Left lung (tissue), 10 donors: ENCODE results near the gene C1QL4. TPM values are rescaled to one million over a fixed set of nuclear protein-coding genes. Genes with fewer than 3 reads are reported as not detected.

Experiments
- ATAC-seq: fragments of 200-7000 bp; cut with Tn5 transposase; one replicate; pipeline ENCODE4 v1.9.1; 2020; ENCODE audit warnings: moderate library complexity
- DNase-seq, 4 donors: peaks; one replicate each; pipeline ENCODE4 v3.0.0-alpha.2; 2013 to 2020
- H3K27ac ChIP-seq, 2 donors: fragments of 200-600 bp; sonication (generic) in 1 of 2; one replicate each; pipeline versions ENCODE4 v1.5.0 to v1.8.0; 2020 to 2021
- H3K27me3 ChIP-seq, 2 donors: fragments of 200-600 bp; sonication (generic) in 1 of 2; one replicate each; pipeline versions ENCODE4 v1.5.0 to v1.8.0; 2020 to 2021
- H3K36me3 ChIP-seq, 2 donors: fragments of 200-600 bp; sonication (generic) in 1 of 2; one replicate each; pipeline versions ENCODE4 v1.5.0 to v1.8.0; 2020 to 2021
- H3K4me1 ChIP-seq, 2 donors: fragments of 200-600 bp; one replicate each; pipeline ENCODE4 v1.8.0; 2021
- H3K4me3 ChIP-seq, 2 donors: fragments of 200-600 bp; sonication (generic) in 1 of 2; one replicate each; pipeline versions ENCODE4 v1.5.0 to v1.8.0; 2020 to 2021; ENCODE audit warnings: mild to moderate bottlenecking in 1 of 2
- H3K9me3 ChIP-seq, 2 donors: fragments of 200-600 bp; sonication (generic) in 1 of 2; one replicate each; pipeline versions ENCODE4 v1.5.0 to v1.8.0; 2020 to 2021
- intact Hi-C, 2 donors: fragments of 100-400 bp; cut with DNase I; formaldehyde crosslinking; loops; one replicate each; pipeline versions ENCODE4 v1.11.2 to v1.14.2; 2022
- polyA plus RNA-seq, 6 donors: library from polyadenylated mRNA; unstranded; fragments of 120-200 nt; gene quantifications; one replicate each; pipeline ENCODE4 v1.2.1, GENCODE V29; 2013; ENCODE audit not compliant: insufficient read length in 6 of 6
- total RNA-seq, 2 donors: library from RNA; stranded (reverse); fragmentation: NEBNext Ultra II Directional; extraction: Animal tissue kit (Norgen Biotek cat#: 25700); gene quantifications; one replicate each; pipeline ENCODE4 v1.2.1, GENCODE V29; 2021
- TF ChIP-seq, protein P1 (sequence below), 2 donors: fragments of 200-600 bp; sonication (generic) in 1 of 2; IDR thresholded peaks; one replicate each; pipeline versions ENCODE4 v1.5.0 to v1.8.0; 2021; ENCODE audit warnings: antibody characterized with exemption in 2 of 2
- donor health status: DM: no; HTN: yes; CAD: no.
- donor health status: DM: no; HTN: no; CAD: no.

The C1QL4 gene
- total and polyA plus RNA-seq, 8 donors, result 0.07 TPM; not detected in 7

DNA sequence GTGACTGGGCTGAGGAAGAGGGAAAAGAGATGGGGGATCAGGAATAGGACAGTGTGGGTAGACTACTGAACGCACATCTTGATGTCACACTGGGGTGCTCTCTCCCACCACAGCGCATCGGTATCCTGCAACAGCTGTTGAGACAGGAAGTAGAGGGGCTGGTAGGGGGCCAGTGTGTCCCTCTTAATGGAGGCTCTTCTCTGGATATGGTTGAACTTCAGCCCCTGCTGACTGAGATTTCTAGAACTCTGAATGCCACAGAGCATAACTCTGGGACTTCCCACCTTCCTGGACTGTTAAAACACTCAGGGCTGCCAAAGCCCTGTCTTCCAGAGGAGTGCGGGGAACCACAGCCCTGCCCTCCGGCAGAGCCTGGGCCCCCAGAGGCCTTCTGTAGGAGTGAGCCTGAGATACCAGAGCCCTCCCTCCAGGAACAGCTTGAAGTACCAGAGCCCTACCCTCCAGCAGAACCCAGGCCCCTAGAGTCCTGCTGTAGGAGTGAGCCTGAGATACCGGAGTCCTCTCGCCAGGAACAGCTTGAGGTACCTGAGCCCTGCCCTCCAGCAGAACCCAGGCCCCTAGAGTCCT, 6.9 kb downstream of the C1QL4 start:
- peaks cover 0 to 13% of the 10 kb centered on the region in 2 donors for H3K36me3 ChIP-seq
- no peak overlapping the region for H3K27ac ChIP-seq
- no peaks in the 10 kb centered on the region for H3K9me3 ChIP-seq
- TF ChIP-seq, protein P1, sequence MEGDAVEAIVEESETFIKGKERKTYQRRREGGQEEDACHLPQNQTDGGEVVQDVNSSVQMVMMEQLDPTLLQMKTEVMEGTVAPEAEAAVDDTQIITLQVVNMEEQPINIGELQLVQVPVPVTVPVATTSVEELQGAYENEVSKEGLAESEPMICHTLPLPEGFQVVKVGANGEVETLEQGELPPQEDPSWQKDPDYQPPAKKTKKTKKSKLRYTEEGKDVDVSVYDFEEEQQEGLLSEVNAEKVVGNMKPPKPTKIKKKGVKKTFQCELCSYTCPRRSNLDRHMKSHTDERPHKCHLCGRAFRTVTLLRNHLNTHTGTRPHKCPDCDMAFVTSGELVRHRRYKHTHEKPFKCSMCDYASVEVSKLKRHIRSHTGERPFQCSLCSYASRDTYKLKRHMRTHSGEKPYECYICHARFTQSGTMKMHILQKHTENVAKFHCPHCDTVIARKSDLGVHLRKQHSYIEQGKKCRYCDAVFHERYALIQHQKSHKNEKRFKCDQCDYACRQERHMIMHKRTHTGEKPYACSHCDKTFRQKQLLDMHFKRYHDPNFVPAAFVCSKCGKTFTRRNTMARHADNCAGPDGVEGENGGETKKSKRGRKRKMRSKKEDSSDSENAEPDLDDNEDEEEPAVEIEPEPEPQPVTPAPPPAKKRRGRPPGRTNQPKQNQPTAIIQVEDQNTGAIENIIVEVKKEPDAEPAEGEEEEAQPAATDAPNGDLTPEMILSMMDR (IDR thresholded peaks at IDR 0.05), result no peak
- ATAC-seq (no peak), DNase-seq (no peak)
- intact Hi-C loops, result no loop called here
- no peak overlapping the region for H3K4me3 ChIP-seq
- H3K4me1 ChIP-seq, result peaks cover 7 to 15% of the 10 kb centered on the region in 2 donors
- peaks cover 23 to 40% of the 10 kb centered on the region in 2 donors for H3K27me3 ChIP-seq

DNA sequence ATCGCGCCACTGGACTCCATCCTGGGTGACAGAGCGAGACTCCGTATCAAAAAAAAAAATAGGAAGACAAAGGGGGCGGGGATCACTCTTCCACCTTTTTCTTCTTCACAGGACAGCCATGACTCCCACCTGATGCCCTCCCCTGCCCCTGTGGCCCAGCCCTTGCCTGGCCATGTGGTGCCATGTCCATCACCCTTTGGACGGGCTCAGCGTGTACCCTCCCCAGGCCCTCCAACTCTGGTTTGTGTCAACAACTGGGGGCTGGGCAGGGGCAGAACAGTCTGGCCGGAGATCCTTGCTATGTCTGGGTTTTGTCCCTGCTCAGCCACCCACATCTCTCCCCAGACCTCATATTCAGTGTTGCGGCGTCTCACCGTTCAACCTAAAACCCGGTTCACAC, 8.2 kb downstream of the C1QL4 start:
- H3K9me3 ChIP-seq, result no peaks in the 10 kb centered on the region
- H3K36me3 ChIP-seq, result peaks cover 0 to 13% of the 10 kb centered on the region in 2 donors
- no peak overlapping the region for H3K27ac ChIP-seq
- TF ChIP-seq, protein P1 (IDR thresholded peaks at IDR 0.05), result no peak
- no peak for DNase-seq
- no peak overlapping the region for H3K4me3 ChIP-seq
- peaks cover 10 to 27% of the 10 kb centered on the region in 2 donors for H3K27me3 ChIP-seq
- intact Hi-C loops, result no loop called here
- ATAC-seq, result no peak
- peaks cover 7 to 18% of the 10 kb centered on the region in 2 donors for H3K4me1 ChIP-seq

DNA sequence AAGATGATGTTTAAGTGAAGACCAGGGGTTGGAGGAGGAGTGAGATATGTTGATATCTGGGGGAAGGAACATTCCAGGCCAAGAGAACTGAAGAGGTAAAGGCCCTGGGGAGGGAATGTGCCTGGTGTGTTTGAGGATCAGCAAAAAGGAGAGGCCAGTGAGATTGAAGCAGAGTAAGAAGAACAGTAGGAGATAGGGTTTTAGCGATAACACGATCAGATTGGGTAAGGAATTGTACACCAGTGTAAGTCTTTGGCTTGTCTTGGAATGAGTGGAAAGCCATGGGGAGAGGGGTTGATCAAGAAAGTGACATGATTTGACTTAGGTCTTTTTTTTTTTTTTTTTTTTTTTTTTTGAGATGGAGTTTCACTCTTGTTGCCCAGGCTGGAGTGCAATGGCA, 9.1 kb downstream of the C1QL4 start:
- DNase-seq (no peak), ATAC-seq (no peak)
- peaks cover 0 to 13% of the 10 kb centered on the region in 2 donors for H3K36me3 ChIP-seq
- H3K27me3 ChIP-seq, result peaks cover under 1 to 18% of the 10 kb centered on the region in 2 donors
- peaks cover 3 to 19% of the 10 kb centered on the region in 2 donors for H3K4me1 ChIP-seq
- intact Hi-C loops, result no loop called here
- H3K4me3 ChIP-seq, result no peak overlapping the region
- no peak overlapping the region for H3K27ac ChIP-seq
- H3K9me3 ChIP-seq, result no peaks in the 10 kb centered on the region
- TF ChIP-seq, protein P1 (IDR thresholded peaks at IDR 0.05), result no peak

DNA sequence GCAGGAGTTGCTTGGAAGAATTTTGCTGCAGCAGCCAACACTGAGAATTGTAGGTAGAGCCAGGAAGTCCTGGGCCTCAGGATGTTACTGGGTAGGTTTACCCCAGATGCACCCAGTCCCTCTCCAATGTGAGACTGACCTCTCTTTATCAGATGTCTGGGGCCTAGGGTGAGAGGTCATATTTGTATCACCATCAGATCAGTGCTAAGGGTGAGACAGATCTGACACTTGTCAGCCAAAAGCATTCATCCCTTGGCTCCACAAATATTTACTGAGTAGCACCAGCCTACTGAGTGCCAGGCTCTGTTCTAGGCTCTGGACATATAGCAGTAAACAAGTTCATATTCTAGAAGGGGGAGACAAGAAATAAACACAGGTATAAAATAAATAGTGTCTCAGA, 9.6 kb downstream of the C1QL4 start:
- H3K4me3 ChIP-seq, result no peak overlapping the region
- intact Hi-C loops, result no loop called here
- no peaks in the 10 kb centered on the region for H3K9me3 ChIP-seq
- H3K27me3 ChIP-seq, result peaks cover 0 to 12% of the 10 kb centered on the region in 2 donors
- no peak for DNase-seq
- H3K36me3 ChIP-seq, result peaks cover 0 to 13% of the 10 kb centered on the region in 2 donors
- TF ChIP-seq, protein P1 (IDR thresholded peaks at IDR 0.05), result no peak
- peaks cover under 1 to 14% of the 10 kb centered on the region in 2 donors for H3K4me1 ChIP-seq
- H3K27ac ChIP-seq, result no peak overlapping the region
- no peak for ATAC-seq

DNA sequence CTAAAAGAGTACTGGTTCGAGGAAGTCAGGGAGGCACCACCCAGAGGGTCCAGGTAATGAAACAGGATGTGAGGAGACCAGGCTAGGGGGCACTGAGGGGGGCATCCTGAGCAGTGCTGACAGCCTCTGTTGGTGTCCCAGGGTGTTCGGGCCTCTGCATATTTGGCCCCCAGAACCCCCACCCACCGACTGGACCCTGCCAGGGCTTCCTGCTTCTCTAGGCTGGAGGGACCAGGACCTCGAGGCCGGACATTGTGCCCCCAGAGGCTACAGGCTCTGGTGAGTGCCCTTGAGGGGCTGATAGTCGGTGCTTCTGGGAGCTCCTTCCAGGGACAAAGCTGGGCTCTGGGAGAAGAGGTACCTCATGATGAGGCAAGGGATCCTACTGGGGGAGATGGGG, 11.4 kb downstream of the C1QL4 start:
- intact Hi-C loops, result no loop called here
- DNase-seq (no peak), ATAC-seq (no peak)
- H3K27ac ChIP-seq, result no peak overlapping the region
- H3K4me1 ChIP-seq, result peaks cover 3 to 17% of the 10 kb centered on the region in 2 donors
- H3K9me3 ChIP-seq, result no peaks in the 10 kb centered on the region
- TF ChIP-seq, protein P1 (IDR thresholded peaks at IDR 0.05), result no peak
- peaks cover 0 to 6% of the 10 kb centered on the region in 2 donors for H3K36me3 ChIP-seq
- H3K4me3 ChIP-seq, result no peak overlapping the region
- H3K27me3 ChIP-seq, result no peaks in the 10 kb centered on the region
